HG02678 (cell line): Measurements from ENCODE around the gene RNASEH1.

Experiments used
- ATAC-seq: cut with Tn5 transposase; IDR thresholded peaks from one replicate; pipeline ENCODE4 v1.9.1; 2021; ENCODE audit warnings: mild to moderate bottlenecking, moderate library complexity; ENCODE audit not compliant: unreplicated experiment

RNASEH1 gene

GRCh38 chr2:3558205-3559014 is at the start of gene RNASEH1:
Gene RNASEH1 (minus strand): TSS chr2:3558333. CDS start chr2:3558260, 73 bp downstream.
- ATAC-seq: peak; percentile 97

DNA sequence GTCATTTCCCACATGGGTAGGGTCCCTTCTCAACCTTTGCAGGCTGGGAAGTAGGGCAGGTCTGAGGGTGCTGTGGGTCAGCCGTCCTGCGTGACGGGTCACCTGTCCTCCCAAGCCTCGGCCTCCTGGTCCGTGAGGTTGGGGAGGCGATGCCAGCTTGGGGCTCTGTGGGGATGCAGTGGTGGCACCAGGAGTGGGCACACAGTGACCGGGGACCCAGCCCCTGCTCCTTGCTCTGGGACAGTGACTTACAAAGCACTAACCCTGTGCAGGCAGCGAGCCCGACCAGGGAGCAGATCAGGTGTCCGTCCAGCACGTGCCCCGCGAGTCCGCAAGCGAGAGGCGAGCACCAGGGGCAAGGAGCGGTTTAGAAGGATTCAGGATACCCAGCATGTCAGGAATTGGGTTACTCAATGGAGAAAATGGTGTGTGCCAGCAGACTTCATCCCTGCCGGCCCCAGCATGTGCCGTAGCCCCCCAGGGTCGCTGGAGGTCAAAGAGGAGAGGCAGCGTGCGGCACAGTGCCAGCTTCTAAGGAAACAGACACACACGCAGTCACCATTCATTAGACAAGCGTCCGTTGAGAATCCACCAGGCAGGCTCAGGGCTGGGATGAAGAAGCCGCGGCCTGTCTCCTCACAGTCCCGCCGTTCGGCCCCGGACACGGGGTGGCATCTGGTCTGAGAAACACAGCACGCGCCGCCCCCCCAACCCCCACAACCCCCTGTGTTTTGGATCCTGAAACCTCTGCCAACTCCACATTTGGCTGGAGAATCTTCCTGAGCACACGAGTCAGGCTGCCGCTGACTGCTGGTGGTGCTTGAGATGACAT is 48.5 kb upstream of the RNASEH1 start:
- no peak for ATAC-seq

DNA sequence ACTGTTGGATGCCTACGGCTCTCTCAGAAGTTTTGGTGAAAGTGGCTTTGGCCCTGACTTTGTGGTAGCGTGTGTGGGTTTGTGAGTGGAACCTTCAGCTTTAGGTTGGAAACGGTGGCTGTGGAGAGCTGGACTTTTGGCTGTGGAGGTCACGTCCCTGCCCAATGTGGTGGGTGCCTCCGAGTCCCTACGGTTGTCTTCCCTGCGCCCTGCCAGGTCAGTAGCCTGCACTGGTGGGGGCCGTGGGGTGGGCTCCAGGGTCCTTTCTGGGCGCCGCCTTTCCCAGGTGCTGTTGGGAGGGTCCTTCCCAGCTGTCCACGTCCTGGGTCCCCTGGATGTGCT is 47.9 kb upstream of the RNASEH1 start:
- no peak for ATAC-seq

DNA sequence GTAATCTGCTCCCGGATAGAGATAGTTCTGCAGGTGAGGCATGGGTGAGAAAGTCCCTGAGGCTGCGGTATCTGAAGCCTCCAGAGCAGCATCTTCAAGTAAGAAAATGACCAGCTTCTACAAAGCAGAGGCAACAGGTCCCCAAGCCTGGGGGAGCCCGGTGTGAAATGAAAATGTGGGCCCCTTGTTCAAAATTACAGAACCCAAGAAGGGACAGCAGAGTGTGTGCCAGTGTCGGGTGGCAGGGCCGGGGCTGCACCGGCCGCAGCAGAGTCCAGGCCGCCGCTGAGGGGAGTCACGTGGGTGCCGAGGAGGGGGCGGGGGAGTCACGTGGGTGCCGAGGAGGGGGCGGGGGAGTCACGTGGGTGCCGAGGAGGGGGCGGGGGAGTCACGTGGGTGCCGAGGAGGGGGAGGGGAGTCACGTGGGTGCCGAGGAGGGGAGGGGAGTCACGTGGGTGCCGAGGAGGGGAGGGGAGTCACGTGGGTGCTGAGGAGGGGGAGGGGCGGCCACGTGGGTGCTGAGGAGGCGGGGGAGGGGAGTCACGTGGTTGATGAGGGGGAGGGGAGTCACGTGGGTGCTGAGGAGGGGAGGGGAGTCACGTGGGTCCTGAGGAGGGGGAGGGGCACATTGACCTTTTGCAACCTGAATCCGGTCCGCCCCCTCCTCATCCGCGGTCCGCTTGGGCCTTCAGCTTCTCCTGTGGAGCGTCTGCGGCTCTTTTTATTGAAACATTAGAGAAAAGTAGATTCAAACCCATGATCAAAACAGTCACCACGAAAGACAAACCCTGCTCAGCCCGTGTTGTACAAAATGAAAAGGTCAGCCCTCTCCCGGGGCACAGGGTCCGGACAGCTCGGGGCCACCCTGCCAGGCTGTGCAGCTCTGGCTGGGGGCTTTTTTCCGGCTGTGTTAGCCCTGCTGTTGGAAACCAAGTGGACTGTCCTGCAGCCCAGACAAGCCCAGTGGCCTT is 47.1 kb upstream of the RNASEH1 start:
- ATAC-seq: peak; percentile 47

DNA sequence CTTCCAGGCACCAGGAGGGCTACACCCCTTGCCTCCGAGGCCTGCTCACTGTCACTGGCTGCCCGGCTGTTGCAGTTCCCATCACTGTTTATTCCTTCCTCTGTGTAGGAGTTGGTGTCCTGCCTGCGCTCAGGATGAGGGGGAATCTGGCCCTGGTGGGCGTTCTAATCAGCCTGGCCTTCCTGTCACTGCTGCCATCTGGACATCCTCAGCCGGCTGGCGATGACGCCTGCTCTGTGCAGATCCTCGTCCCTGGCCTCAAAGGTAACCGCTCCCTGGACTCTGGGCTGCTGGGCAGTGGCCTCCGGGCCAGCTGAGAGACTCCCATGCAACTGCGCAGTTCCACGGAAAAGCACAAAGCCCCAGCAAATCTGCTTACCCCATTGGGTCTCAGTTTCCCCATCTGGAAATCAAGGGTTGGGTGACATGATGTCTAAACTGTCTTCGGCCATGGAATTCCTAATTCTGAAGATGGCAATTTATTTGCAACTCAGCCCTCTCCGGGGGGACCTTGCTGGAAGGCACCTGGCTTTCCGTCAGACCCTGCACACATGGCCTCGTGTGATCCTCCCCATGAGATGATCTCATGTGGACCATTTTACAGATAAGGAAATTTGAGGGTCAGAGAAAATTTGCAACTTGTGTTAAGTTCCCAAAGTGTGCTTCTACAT is 46.2 kb upstream of the RNASEH1 start:
- no peak for ATAC-seq

- ATAC-seq: no peak
Observed at GRCh38 chr2:3603536-3604206, 45.5 kb upstream of the RNASEH1 start.

- no peak for ATAC-seq
Observed at GRCh38 chr2:3602553-3603339, 44.6 kb upstream of the RNASEH1 start.

DNA sequence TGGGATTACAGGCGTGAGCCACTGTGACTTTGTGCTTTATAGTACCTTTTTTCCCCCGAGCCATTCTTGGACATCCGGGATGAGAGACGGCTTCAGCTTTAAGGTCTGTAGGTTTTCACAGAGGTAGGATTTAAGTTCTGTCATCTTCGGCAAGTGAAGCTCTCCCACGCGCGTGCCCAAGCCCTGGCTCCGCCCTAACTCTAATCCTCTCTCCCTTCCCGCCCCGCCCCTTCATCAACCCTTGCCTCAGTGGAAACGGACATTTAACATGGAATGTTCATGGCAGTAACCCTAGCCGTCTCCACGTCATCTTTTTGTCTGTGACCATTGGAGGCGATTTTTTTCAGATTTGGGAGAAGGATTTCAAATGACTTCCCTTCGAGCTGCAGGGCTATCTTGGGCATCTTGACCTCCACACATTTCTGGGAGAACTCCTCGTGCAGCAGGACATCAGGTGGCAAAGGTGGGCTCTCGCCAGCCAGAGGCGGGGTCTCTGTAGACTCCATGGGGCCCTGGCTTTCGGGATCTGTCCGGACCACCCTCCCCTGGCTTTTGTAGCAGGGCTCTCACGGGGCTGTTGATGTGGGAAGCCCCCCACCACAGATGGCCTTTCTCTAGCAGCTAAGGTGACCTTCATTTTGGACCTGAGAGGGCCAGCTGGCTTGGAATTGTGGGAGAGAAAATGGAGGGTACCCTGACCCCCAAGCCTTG is 43.6 kb upstream of the RNASEH1 start:
- no peak for ATAC-seq

- ATAC-seq: no peak
Observed at GRCh38 chr2:3600256-3600855, 42.2 kb upstream of the RNASEH1 start.

GRCh38 chr2:3598912-3599854 is 41.0 kb upstream of the RNASEH1 start:
- ATAC-seq: no peak

GRCh38 chr2:3598197-3598910 is 40.2 kb upstream of the RNASEH1 start:
- ATAC-seq: no peak

- ATAC-seq: peak; percentile 42
Observed at GRCh38 chr2:3597567-3597966, 39.4 kb upstream of the RNASEH1 start.

- ATAC-seq: no peak
Observed at GRCh38 chr2:3596901-3597417, 38.8 kb upstream of the RNASEH1 start.

- peak; percentile 95 for ATAC-seq
Observed at GRCh38 chr2:3595985-3596384, 37.9 kb upstream of the RNASEH1 start.

DNA sequence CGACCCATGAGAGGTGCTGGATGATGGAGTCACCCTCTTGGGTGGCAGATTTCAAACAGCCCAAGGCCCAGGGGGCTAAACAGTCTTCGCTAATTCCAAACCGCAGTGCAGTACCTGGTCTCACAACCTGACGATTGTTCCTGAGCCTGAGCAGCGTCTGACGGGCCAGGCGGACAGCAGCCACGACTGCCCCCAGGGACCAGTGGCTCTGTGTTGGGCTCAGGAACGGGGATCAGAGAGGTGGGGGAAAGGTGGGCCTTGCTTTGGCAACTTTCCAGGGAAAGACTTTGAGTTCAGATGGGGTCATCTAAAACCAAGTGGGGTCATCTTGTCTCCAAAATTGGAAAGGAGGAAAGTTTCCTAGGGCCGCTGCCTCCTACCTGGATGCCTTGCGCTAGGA is 37.3 kb upstream of the RNASEH1 start:
- ATAC-seq: no peak
